NCI-H146 (cell line): ENCODE results near the gene CACNG7.

Source experiments
- DNase-seq: peaks from one replicate; lab custom pipeline; 2025; lab: John Stamatoyannopoulos, UW

CACNG7 gene

GRCh38 chr19:53983457-53984289 lies 74.6 kb downstream of the CACNG7 start:
- no peak for DNase-seq

DNA sequence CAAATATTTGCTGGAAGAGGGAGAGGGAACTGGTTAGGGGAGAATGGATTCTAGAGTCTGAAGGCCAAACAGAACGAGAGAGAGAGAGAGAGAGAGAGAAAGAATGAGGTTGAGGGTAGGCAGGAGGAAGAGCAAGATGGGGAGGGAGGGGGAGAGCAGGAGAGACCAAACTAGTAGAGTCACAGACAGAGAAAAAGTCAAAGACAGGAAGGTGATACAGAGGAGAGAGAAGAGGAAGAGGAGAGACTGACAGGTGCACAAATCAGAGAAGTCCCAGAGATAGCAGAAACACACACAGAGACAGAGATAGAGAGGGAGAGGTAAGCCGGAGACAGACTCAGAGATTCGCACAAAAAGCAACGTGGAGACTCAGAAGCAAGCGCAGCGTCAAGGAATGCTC lies 76.8 kb downstream of the CACNG7 start:
- DNase-seq = no peak

GRCh38 chr19:53988981-53989380 lies 79.9 kb downstream of the CACNG7 start:
- no peak for DNase-seq

DNA sequence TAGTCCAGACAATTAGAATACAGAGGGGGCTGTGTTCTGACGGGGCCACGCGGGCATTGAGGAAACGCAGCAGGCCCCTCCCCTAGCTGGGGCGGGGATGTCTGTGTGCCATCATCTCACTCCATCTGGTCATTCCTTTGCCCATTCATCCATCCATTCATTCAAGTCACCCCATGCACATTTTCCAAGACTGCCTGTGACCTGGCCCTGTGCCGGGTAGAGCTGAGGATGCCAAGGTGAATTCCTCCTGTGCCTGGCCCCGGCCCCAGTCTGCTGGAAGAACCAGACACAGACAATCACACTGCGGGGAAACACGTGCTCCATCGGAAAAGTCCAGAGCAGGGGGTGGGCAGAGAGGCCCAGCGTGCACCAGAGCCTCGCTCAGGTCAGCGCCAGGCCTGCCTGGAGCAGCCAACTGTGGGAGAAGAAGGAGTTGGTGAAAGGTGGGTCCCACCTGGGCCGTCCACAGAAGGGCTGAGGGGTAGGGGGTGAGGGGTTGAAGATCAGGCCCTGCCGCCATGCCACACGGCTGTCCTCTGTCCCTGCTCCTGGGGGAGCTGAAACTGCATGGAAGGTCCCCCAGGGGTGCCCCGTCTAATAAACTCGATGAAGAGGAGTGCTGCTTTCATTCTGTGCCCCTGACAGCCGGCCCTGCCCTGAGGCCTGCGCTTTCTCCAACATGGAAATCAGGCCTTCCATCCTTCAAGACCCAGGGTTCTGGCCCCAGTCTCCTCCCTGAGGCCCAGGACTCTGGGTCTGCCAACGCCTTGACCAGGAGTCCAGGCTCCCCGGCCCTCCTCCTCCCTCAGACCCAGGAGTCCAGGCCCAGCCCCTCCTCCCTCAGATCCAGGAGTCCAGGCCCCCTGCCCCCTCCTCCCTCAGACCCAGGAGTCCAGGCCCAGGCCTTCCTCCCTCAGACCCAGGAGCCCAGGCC lies 80.8 kb downstream of the CACNG7 start:
- DNase-seq = no peak

DNA sequence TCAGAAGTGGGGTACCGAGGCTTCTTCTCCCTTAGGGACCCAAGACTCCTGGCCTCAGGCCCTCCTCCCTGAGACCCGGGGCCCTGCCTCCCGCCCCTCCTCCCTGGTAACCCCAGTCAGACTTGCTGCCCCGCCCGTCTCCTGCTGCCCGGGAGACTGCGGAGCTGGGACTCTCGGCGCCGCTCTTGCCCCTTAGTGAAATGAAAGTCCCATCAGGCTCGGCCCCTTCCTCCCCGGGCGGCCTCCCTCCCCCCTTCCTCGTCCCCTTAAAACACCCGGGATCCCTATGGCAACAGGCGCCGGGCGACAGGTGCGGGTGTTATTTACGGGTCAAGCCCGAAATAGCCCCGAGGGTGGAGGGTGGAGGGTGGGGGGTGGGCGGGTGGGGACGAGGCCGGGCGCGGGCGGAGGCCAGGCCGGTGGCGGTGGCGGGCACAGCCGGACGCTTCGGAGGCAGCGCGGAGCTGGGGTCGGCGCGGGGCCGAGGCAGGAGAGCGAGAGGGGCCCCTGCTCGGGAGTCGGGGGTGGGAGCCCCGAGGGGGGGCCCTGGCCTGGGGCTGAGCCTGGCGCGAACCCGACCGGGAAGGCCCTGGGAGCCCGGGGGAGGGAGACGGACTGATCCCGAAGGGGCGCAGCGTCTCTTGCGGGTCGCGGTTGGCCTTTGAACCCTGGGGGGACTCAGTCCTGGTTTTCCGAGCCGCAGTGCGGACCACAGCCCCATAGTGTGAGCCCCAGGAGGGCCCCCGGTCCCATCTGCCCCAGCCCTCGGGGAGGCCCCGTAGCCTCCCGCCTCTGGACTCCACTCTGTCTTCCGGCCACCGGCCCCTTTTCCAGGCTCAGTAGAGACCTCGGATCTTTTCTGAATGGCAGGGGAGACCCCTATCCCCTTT lies 82.4 kb downstream of the CACNG7 start, which contains the start of gene CACNG6:
Gene CACNG6, plus strand, starts transcription at position 414 of the 890 bp plus-strand sequence. CDS start 1,241 bp downstream, outside the sequence.
- DNase-seq = peak; percentile 58

GRCh38 chr19:53992211-53992610 lies 83.1 kb downstream of the CACNG7 start:
- DNase-seq = no peak

GRCh38 chr19:53992815-53993214 lies 83.7 kb downstream of the CACNG7 start:
- no peak for DNase-seq

GRCh38 chr19:53993448-53993847 lies 84.4 kb downstream of the CACNG7 start:
- no peak for DNase-seq
